Liver (tissue), 3 donors: ENCODE measurements around the gene CAPZB.

Experiments used
- RXRA ChIP-seq, 2 donors: IDR thresholded peaks; 2 replicates each; pipeline ENCODE4 v1.6.1; 2017 to 2018; ENCODE audit warnings: antibody characterized with exemption in 2 of 2, mild to moderate bottlenecking in 1 of 2
- TF ChIP-seq, protein P1 (sequence below): fragments of 150-350 bp; IDR thresholded peaks from 2 replicates; pipeline ENCODE4 v1.5.1; 2017; ENCODE audit warnings: improper control_type of control experiment, low read depth, low read length; ENCODE audit not compliant: missing input control
- donor health status: healthy.
- donor health status: healthy.

DNA sequence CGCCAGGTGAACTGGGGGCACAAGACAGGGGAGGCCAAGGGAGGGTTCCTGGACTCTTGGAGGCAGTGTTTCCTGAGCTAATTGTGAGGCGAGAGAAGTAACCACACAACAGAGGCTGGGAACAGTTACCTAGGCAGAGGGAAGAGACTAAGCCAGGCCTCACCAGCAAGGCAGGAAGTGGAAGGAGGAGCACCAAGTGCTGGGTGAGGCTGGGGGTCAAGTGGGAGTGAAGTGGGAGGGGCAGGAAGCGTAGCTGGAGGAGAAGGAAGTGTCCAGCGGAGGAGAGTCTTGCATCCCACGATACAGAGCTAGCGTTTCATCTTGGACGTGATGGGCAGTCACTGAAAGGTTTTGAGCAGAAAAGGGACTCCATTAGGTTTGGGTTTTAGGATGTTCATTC, 48.3 kb upstream of the CAPZB start:
- TF ChIP-seq RXRA (IDR thresholded peaks at IDR 0.05): no peak
- TF ChIP-seq, protein P1, sequence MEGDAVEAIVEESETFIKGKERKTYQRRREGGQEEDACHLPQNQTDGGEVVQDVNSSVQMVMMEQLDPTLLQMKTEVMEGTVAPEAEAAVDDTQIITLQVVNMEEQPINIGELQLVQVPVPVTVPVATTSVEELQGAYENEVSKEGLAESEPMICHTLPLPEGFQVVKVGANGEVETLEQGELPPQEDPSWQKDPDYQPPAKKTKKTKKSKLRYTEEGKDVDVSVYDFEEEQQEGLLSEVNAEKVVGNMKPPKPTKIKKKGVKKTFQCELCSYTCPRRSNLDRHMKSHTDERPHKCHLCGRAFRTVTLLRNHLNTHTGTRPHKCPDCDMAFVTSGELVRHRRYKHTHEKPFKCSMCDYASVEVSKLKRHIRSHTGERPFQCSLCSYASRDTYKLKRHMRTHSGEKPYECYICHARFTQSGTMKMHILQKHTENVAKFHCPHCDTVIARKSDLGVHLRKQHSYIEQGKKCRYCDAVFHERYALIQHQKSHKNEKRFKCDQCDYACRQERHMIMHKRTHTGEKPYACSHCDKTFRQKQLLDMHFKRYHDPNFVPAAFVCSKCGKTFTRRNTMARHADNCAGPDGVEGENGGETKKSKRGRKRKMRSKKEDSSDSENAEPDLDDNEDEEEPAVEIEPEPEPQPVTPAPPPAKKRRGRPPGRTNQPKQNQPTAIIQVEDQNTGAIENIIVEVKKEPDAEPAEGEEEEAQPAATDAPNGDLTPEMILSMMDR: no peak
